NCI-H2171 (cell line): ENCODE measurements around the gene USP25.

ENCODE experiments used
- DNase-seq: peaks from one replicate; lab custom pipeline; 2025; lab: John Stamatoyannopoulos, UW

Gene USP25

DNA sequence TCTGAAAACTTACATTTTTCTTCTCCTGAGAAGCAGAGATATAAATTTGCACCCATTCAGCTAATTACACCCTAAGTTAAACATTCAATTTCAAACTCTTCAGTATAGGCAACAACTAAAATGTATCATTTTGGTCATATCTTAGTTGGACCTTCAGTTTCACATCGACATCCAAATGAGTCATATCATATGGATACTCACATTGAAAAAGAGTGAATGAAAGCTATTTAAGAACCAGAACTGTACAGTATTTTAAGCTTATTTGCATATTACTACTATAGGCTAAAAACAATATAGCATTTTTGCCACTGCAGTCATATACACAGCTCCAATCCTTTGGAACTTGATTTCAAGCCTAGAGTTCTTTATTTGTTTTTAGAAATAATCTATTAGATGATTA, 33.6 kb downstream of the USP25 start:
- DNase-seq = no peak

DNA sequence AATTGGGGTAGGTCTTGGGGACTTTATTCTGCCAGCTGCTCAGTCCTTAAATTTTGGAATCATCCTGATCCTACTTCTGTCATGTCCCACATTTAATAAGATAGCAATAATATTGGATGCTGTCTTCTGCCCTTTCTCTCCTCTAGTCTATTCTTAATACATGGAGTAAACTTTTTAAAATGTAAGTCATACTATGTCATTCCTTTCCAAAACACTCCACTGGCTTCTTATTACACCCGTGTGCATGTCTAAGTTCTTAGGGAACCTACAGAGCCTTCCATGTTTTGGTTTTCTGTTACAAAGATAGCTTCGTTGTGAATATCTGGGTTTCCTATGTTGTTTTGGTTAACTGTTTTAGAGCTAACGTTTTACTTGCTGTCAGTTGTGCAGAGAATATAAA, 35.1 kb downstream of the USP25 start:
- DNase-seq = no peak

DNA sequence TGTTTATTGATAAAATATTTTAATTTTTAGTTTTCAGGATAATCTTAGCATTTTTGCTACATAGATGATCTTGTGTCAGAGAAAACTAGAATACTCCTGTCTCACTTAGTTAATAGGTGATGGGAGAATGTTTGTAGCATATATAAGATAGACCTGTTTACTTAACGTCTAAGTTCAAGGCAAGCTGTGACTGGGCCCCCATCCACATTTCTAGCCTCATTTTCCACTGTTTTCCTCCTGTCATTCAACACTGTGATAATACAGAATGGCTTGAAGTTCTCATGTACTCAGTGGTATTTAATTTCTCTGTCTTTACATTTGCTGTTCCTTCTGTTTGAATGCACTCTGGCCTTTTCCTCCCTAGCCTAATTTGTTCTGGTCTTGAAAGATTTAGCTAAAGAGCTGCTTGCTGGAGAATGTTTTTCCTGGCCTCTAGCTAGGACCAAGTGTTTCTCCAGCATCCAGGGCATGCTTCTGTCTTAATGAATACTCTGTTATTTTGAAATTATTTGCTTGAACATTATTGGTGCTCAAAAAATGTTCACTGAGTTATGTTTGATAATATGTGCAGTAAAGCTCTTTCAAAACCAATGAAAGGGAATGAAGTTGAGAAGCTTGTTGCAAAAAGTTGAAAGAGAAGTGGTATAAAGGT, 37.3 kb downstream of the USP25 start:
- DNase-seq = no peak

DNA sequence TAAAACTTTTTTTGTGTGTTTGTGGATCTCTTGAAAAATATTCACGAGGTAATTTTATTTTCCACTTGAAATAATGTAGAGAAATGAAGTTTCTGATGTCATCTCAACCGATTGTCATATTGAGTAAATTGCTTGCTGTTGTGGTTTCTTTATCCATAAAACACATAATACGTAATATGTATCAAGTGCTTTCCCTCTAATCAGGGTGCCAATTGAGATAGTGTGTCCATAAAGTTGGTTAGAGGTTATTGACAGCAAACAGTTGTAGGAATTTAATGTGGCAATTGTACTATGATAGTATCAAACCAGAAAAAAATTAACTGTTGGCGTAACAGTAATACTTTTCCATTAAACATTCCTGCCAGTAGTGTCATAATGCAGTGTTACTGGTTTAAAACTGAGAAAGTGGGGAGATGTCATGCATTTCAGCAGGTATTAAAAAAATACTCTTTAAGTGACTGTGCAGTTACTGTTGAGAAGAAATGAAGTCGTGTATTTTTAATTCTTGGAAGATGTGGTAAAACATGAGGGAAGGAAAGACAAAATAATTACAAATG, 38.3 kb downstream of the USP25 start:
- DNase-seq = no peak

DNA sequence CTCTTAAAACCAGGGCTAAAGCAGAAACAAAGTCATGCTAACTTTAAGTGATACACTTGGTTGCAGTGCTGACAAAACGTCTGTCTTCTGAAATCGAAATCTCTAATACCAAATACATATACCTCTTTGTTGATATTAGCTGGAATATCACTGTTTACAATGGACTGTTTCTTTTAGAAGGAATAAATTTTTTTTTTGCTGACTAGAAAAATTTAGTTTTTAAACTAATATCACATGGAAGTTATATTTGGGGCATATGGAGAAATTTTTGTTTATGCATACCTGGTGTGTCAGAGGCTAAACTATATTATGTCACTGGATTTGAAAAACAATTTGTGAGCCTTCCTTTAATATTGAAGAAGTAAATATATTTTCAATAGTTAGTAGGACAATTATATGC, 39.1 kb downstream of the USP25 start:
- DNase-seq = no peak

DNA sequence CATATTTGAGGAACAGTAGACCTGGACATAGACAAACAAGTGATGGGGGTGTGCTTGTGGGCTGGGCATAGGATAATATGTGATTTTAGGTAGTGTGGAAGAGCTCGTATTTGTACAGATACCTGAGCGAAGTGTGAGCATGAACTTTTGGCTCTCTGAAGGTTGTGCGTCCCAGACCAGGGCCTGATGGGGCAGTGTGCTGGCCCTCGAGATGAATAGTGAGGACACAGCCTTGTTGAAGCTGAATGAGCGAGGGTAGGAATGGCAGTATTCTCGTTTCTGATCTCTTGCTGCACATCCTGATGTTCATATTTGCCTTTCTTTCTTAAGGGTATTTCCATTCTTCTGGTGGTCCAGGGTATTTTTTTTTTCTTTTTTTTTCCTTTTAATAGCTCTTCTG, 41.5 kb downstream of the USP25 start:
- no peak for DNase-seq

DNA sequence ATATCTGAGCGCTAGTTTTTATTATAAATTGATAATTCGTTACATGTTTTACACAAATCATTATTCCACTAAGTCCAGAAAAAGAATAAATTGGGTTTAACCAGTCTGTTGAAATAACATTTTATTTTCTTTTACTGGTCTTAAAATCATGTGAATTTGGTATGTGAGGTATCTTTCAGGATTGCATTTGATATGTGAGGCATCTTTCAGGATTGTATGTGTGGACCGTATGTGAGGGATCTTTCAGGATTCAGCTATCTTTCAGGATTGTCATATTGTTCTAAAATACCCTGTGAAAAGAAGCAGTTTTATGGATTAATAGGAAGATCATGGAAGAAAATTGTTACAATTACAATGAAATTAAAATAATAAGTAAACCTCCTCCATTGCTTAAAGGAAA, 42.9 kb downstream of the USP25 start:
- no peak for DNase-seq

DNA sequence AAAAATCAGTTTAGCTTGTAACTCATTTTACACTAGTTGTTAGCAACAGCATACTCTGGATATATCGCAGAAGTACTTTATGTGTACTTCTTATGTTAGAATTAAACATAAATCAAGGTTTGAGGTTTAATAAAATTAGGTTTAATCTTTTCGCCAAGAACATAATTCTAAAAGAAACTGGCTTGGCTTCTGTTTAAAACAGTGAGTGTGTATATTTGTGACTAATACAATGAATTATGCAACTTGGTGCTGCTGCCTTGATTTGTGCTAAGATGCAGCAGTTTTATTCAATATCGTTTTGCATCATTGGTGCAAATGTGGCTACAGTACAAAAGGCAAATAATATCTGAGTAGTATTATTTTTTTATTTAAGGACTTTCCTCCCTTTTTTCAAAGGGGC, 44.8 kb downstream of the USP25 start:
- no peak for DNase-seq

DNA sequence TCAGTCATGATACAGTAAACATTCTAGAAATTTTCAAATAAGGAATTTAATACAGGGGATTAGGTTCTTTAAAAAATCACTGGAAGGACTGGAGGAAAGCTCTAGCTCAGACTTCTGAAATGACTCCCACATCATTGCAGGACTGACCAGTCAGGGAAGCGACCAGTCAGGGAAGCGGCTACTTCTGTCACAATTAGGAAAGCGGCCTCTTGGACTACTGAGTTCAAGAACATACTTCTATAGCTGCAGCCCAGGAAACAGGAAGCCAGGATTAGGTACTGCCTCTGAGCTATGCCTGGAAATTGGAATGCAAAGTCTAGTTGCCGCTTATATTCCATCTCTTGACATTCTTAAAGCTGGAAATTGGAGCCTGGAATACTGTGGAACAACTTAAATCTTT, 45.5 kb downstream of the USP25 start:
- DNase-seq = no peak

DNA sequence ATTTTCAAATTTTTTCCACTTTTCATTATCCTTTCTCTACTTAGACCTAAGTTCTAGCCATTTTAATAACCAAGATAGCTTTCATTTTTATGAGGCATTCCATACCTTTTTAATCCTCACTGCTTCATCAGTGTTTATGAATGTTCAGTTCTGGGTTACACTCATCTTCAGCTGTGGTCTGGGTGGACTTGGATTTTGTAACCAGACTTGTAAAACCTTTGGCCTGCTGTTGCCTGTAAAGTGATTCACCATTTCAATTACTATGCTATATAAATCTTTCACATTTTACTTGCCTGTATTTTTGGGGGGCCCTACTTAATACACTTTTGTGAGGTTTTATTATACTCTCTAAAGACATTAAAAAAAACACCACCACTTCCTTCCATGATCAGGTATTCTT, 46.2 kb downstream of the USP25 start:
- no peak for DNase-seq

DNA sequence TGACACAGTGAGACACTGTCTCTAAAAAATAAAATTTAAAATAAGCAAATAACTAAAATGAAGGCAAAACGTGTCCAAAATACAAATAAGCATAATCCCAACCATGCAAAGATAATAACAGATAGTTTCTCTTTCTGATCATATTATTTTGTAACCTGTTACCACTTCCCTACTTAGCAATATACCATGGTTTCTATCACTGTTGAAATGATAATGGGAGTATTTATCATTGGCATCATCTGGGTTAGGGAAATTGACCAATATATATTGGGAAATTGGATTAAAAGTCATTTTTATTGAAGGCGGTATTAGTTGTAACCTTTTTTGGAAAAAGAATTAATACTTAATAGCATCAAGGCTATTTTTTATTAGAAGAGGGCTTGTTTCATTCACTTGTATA, 47.0 kb downstream of the USP25 start:
- no peak for DNase-seq

DNA sequence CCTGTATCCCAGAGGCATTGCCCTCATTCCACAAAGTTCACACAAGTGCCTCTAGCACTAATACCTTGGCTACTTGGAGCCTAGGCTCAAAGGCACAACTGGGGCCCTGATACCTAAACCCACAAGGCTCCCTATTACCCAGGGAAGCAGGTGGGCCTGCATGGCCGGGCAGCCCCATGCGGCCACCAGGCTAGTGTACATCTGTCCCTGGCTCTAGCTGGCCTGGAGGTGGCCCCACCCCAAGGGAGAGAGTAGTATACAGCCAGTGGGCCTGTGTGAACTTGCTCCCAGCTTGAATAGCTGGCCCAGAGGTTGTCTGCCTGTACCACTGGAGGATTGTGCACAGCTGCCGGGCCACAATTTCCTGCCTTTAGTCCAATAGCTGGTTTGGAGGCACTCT, 52.2 kb downstream of the USP25 start:
- DNase-seq = no peak

DNA sequence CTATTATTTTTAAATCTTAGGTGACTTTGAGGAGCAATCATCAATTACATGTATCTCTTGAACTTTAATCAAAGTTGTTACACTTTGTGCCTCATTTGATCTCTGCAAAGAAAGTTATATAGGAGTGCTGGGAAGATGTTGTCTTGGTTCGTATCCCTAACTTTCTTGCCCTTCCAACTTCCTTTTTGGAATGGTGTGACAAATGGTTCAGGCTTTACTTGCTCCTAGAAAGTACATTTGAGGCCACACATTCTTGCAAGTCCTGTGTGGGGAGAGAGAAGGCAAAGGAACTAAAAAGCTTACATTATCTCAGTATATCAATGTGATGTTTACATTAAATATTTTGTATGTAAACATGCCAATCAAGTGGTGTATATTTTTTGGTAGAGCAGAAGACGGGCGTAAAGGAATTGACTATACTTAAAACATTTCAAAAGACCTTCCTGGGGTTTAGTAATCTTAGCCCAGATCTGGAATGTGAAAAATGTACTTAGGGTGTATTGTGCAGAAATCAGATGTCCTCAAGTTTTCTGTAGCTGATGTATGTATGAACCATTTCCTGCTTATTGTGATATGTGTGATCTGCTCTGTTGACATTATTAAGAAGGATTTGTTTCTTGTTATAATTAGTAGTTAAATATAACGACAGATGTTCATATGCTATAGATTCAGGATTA, 59.2 kb downstream of the USP25 start:
- no peak for DNase-seq

DNA sequence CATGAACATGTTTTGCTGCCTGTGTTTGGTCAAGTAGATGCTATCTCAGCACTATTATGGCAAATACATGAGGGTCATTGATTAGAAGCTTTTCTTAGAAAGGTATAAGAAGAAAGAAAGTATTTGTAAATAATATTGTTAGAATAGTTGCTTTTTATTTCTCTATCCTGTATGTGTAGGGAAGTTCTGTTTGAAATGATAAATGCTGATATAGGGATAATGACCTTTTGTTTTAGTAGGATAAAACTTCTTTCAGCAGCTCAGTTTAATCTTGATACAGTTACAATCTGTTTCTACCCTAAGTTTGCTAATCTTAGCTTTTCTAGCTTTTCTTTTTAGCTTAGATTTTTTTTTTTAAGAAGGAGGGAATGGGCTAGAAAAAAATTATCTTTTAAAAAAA, 63.3 kb downstream of the USP25 start:
- DNase-seq = no peak

DNA sequence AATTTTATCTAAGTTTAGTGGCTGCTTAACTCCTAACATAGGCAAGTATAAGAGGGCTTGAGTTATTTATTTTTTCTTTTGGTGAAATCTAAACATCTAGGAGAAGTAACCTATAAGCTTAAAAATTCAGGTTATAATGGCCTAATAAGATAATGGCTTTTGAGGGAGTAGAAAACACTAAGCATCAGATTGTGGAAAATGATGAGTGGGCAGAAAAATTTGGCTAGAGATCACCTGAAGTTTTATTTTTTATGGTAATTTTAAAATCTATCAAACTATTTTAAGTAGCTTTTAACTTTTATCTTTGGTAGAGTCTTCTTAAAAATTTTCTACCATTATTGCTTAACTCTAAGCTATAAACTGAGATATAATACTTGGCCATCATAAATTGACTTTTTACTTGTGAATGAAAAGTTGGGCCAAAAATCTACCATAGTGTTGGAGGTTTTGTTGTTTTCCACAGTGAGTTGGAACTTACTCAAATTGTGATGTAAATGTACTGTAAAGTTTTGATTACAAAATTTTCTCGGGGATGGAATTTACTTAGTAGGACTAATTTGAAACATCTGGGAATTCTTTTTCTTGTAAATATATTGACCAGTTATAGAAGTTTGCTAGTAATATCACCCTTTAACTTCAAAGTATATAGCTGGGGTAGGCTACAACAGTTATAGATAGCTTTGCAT, 63.9 kb downstream of the USP25 start:
- no peak for DNase-seq

DNA sequence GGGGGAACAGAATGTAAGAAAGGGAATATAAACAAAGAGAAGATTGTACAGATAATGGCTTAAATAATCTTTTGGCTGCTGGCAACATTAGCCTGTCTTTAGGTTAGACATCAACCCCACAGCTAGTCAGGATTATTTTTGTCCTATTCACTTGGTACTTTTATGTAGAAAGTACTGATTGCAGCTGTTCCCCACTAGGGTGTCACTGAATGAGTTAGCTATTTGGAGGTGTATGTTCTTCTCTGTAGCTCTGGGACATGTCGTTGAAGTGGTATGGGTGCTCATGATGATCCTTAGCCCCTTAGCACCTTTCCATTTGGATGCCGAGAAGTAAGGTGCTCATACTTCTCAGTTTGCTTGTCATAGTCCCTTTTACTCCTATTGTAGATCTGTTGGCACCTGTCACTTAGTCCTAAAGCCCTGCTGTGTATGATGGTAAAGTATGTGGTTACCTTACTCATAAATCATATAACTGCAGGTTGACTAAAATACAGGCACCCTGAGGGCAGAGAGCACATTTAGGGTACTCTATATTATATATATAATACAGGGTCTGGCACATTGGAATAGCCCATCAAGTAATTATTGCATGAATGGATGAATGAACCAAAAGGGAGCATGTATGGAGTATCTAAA, 64.6 kb downstream of the USP25 start:
- DNase-seq = no peak

DNA sequence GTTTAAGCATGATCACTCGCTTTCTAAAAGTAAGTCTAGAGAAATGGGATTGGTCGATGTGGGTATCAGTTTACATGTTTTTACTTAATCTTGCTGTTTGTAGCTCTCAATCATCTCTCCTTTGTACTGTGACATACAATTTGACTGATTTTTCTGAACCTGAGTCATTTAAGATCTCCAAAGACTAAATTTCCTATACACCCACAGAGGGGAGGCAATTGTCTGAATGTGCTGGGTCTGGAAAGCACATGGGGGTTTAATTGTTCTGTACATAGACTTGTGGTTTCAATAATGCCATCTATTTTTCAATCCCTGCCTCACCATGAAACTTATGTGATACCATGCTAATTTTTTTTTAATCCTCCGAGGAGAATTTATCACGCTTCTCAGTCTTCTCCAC, 65.8 kb downstream of the USP25 start:
- no peak for DNase-seq

DNA sequence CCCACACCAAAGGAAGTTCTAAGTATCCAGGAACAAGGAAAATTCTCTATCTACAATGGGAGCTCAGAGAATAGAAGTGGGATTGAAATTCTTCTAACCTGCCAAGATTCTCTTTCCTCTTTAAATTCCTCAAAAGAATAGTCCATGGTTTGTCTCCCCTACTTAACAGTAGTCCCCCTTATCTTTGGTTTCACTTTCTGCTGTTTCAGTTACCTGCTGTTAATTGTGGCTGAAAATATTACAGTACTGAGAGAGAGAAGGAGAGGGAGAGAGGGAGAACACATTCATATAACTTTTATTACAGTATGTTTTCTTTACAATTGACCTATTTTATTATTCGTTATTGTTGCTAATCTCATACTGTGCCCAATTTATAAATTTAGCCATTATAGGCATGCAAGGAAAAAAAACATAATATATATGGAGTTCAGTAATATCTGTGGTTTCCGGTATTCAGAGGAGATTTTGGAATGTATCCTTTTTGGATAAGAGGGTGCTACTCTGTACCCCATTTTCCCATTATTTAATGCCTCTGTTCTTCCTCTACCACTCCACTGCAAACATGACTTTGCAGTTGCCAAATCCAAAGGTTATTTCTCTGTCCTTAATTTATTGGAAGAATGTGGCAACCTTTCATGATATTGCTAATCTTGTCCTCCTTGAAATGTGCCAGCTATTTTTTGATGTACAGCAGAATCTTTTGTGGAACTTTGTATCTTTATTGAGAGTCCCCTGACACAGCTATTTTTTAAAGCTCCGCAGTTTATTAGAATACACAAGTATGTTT, 68.0 kb downstream of the USP25 start:
- DNase-seq = no peak

DNA sequence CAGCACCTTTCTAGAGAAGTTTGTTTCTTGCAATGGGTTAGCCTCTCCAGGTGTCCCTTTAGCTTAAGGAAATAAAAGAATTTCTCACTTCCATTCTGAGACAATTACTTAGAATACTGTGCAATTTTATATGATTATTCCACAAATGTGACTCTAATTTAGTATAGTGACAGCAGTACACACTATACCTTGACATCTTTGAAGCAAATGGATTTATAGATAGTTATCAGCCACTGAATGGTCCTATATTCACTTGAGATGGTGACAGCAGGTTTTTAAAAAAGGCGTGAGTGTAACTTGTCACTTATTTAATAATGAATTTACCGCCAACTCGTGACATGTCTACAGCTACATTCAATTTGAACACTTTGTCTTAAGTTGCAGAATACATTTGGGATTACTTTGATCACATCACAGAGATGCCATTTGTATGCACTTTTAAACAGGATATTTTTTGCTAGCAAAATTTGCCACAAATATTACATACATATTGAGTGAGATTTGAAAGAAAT, 71.6 kb downstream of the USP25 start:
- no peak for DNase-seq

DNA sequence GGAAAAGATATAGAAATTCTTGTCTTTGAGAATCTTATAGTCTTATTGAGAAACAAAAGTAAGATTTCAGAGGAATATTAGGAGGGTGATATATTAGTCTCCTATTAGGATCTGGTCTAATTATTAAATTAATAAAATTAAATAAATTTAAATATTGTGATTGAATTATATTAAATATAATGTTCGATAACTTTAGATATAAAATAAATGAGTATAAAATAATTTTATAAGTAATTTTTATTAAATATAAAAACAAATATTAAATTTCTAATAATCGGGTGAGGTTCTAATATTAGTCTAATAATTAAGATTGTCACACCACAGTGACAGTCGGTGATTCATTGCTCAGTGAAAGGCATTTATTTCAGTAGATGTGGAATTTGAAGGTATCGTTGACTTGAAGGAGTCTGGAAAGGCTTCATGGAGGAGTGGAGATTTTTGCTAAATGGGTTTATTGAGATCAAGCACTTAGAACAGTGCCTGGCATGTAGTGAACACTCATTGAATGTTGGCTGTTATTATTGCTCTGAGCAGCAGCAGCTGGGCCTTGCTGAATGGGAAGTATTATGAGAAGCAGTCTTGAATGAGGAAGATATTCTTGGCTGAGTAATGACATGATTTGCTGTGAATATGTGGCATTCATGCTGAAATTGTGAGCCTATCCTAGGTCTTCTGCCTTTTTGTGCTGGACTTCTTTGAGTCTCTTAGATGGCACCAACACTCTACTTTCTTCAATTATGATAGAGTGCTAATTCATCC, 74.6 kb downstream of the USP25 start:
- DNase-seq = no peak

DNA sequence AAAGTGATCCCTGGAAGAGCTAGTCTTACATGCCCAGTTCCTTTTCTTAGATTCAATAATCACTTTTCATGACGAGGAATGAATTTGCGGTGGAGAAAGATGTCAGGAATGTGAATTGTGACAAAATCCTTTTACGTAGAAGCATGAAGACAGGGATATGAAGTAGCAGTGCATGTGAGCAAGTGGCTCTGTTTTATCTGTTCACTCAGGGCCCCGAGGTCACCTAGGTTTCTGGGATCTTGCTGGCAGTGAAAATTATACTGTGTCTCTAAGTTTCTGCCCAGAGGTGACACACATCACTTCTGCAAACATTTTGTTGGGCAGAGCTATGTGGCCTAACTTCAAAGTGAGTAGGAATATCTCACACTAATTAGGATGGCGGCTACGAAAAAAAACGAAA, 79.3 kb downstream of the USP25 start:
- DNase-seq = no peak
